IPS-NIHi7 (cell line): ENCODE data around the gene TPT1.
"Not testable (repeated sequence)": the region's sequence is repeated elsewhere in the genome, so short reads cannot be mapped to it uniquely, and the experiment has no call there.

Experiments
- DNase-seq: peaks from one replicate; pipeline ENCODE4 v3.0.0; 2012; ENCODE audit warnings: mixed read lengths; ENCODE audit errors: extremely low spot score

Gene TPT1

GRCh38 chr13:45341034-45341798 lies at the start of gene TPT1:
TSS of gene TPT1 (minus strand) at chr13:45341183. CDS start at chr13:45341069, 114 bp downstream.
- peak; percentile 99 for DNase-seq

DNA sequence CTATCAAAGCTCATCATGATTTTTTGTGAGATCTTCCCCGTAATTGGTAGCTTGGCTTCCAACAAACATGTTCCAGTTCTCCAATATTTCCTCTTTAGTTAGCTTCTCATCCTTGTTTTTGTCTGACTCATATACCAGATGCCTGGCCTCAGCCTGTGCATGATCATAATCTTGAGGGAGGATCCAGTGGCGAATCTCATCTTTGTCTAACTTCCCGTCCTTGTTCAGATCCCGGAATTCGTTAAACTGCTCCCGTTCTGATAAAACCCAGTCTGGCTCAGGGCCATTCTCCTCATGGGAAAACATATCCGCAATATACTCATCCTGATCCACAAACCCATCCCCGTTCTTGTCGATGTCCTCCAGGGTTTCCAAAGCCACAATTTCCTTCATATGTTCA lies 49.4 kb upstream of the TPT1 start:
- not testable (repeated sequence) for DNase-seq

DNA sequence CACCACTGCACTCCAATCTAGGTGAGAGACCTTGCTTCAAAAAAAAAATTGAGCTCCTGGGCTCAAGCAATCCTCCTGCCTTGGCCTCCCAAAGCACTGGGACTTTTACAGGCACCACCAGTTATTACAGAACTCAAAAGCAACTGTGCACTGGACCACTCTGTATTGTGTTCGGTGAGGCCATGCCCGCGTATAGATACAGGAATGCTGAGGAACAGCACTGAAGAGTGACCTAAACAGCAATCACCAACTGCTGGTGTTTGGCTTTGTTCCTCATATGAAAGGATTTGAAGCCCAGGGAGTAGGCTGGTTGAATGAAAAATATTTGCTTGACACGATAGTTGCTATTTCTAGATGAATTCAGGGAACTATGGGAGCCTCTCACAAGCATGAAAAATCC lies 47.7 kb upstream of the TPT1 start:
- DNase-seq = no peak

DNA sequence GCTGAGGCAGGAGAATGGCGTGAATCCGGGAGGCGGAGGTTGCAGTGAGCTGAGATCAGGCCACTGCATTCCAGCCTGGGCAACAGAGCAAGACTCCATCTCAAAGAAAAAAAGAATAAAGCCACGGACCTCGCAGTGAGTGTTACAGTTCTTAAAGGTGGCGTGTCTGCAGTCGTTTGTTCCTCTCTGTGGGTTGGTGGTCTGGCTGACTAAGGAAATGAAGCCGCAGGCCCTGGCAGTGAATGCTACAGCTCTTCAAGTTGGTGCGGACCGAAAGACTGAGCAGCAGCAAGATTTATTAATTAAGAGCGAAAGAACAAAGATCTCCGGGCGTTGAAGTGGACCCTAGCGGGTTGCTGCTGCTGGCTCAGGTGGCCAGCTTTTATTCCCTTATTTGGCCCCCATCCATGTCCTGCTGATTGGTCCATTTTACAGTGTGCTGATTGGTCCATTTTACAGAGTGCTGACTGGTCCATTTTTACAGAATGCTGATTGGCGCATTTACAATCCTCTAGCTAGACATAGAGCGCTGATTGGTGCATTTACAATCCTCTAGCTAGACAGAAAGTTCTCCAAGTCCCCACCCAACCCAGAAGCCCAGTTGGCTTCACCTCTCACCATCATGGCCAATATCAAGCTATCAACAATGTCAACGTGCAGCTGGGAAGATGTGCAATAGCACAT lies 46.1 kb upstream of the TPT1 start:
- not testable (repeated sequence) for DNase-seq

- no peak for DNase-seq
Observed at GRCh38 chr13:45385907-45386553, 45.0 kb upstream of the TPT1 start.

- no peak for DNase-seq
Observed at GRCh38 chr13:45385320-45385719, 44.3 kb upstream of the TPT1 start.

- DNase-seq = no peak
Observed at GRCh38 chr13:45384474-45385174, 43.6 kb upstream of the TPT1 start.

DNA sequence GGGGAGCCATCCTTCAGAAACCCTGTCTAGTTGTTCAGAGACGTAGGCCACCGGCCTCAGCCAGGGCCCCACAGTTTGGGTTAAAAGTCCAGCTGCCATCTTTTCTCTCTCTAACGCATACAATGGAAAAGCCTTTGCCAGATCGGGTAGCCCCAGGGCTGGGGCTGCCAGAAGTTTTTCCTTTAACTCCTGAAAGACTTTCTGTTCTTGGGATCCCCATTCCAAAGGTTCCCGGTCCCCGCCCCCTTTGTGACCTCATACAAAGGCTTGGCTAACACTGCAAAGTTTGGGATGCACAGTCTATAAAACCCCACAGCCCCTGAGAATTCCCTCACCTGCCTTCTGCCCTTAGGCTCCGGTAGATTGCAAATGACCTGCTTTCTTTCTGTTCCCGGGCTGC lies 41.8 kb upstream of the TPT1 start:
- DNase-seq = not testable (repeated sequence)

GRCh38 chr13:45381196-45381595 lies 40.2 kb upstream of the TPT1 start:
- DNase-seq = no peak

- not testable (repeated sequence) for DNase-seq
Observed at GRCh38 chr13:45380708-45381107, 39.7 kb upstream of the TPT1 start.

GRCh38 chr13:45379516-45379915 lies 38.5 kb upstream of the TPT1 start:
- not testable (repeated sequence) for DNase-seq

DNA sequence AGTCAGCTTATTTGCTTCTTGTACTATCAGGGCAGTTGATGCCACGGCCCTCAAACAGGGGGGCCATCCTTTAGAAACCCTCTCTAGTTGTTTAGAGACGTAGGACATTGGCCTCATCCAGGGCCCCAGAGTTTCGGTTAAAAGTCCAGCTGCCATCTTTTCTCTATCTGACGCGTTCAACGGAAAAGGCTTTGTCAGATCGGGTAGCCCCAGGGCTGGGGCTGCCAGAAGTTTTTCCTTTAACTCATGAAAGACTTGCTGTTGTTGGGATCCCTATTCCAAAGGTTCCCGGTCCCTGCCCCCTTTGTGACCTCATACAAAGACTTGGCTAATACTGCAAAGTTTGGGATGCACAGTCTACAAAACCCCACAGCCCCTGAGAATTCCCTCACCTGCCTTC lies 37.8 kb upstream of the TPT1 start:
- not testable (repeated sequence) for DNase-seq

- DNase-seq = not testable (repeated sequence)
Observed at GRCh38 chr13:45377314-45377713, 36.3 kb upstream of the TPT1 start.

- DNase-seq = not testable (repeated sequence)
Observed at GRCh38 chr13:45376651-45377050, 35.7 kb upstream of the TPT1 start.

GRCh38 chr13:45374917-45375316 lies 33.9 kb upstream of the TPT1 start:
- DNase-seq = no peak

DNA sequence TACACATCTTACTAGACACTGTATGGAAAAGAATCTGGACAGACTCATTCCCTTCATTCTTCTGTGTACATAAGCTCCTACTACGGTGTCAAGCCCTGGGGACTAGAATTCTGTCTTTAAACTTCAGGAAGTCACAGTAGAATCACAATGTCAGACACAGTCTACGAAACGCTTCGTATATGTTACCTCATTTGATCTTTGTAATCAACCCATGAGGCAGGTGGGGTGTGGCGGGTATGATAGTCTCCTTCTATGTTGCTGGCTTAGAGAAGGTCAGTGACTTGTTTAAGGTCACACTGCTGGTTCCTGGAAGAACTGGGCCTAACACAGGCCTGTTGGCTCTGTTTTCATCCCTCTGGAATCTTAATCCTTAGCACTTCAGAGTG lies 32.2 kb upstream of the TPT1 start:
- DNase-seq = no peak

- DNase-seq = no peak
Observed at GRCh38 chr13:45372189-45373161, 31.5 kb upstream of the TPT1 start.

- DNase-seq = peak; percentile 89
Observed at GRCh38 chr13:45370922-45371406, 30.0 kb upstream of the TPT1 start.

GRCh38 chr13:45369116-45369515 lies 28.1 kb upstream of the TPT1 start:
- no peak for DNase-seq

- no peak for DNase-seq
Observed at GRCh38 chr13:45368571-45368970, 27.6 kb upstream of the TPT1 start.

GRCh38 chr13:45368005-45368404 lies 27.0 kb upstream of the TPT1 start:
- DNase-seq = no peak
